ENCODE data around the gene KCNK3.

GRCh38 chr2:26716769-26717168 is 24.2 kb downstream of the KCNK3 start:
- no peak for TF ChIP-seq CTCF (IDR thresholded peaks at IDR 0.05)
- no peak for TF ChIP-seq POLR2A (IDR thresholded peaks at IDR 0.05)
